ENCODE results near the gene DNAI4. TPM values are rescaled to one million over a fixed set of nuclear protein-coding genes. Genes with fewer than 3 reads are reported as not detected.

The DNAI4 gene
- total RNA-seq, 1 experiment from 2014 or later, result 7.2 TPM

DNA sequence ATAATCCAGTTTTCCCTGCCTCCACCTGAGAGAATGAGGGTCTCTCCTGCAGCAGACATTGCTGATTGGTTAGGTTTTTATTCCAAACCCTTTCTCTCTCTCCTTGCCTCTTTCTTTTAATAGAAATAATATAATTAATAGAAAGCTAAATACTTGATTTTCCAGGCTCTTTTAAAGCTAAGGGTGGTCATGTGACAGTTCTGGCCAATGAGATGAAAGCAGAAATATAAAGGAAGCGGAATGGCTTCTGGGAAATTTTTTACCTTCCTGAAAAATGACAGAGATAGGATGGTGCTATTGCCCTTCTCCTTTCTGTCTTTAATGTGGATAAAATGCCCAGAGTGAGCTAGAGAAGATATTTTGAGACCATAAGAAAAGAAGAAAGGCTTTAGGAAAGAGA is 35.6 kb downstream of the DNAI4 start:
- Histone ChIP-seq H3K4me3 (ENCODE audit: low read depth in 2 of 2, low read length in 2 of 2) (no peak overlapping the region), H3K9me3 (ENCODE audit: control insufficient read depth, insufficient read depth, low read depth, low read length) (no peaks in the 10 kb centered on the region), H3K27ac (ENCODE audit: low read length) (no peak overlapping the region), H3K36me3 (ENCODE audit: control insufficient read depth, insufficient read depth, low read length) (no peaks in the 10 kb centered on the region), H3K27me3 (ENCODE audit: control insufficient read depth, insufficient read depth, low read length) (no peaks in the 10 kb centered on the region), H3K4me1 (ENCODE audit: control insufficient read depth, insufficient read depth, low read length) (no peaks in the 10 kb centered on the region)
- TF ChIP-seq, protein P1, sequence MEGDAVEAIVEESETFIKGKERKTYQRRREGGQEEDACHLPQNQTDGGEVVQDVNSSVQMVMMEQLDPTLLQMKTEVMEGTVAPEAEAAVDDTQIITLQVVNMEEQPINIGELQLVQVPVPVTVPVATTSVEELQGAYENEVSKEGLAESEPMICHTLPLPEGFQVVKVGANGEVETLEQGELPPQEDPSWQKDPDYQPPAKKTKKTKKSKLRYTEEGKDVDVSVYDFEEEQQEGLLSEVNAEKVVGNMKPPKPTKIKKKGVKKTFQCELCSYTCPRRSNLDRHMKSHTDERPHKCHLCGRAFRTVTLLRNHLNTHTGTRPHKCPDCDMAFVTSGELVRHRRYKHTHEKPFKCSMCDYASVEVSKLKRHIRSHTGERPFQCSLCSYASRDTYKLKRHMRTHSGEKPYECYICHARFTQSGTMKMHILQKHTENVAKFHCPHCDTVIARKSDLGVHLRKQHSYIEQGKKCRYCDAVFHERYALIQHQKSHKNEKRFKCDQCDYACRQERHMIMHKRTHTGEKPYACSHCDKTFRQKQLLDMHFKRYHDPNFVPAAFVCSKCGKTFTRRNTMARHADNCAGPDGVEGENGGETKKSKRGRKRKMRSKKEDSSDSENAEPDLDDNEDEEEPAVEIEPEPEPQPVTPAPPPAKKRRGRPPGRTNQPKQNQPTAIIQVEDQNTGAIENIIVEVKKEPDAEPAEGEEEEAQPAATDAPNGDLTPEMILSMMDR (IDR thresholded peaks at IDR 0.05), result no peak
- TF ChIP-seq TCF7L2 (IDR thresholded peaks at IDR 0.05; ENCODE audit: low read depth, low read length) (no peak), POLR2AphosphoS5 (IDR thresholded peaks at IDR 0.05; ENCODE audit: low read depth, low read length) (no peak), SIN3A (IDR thresholded peaks at IDR 0.05; ENCODE audit: borderline replicate concordance, insufficient read depth, low read depth, low read length) (no peak)
- TF ChIP-seq, protein P2, sequence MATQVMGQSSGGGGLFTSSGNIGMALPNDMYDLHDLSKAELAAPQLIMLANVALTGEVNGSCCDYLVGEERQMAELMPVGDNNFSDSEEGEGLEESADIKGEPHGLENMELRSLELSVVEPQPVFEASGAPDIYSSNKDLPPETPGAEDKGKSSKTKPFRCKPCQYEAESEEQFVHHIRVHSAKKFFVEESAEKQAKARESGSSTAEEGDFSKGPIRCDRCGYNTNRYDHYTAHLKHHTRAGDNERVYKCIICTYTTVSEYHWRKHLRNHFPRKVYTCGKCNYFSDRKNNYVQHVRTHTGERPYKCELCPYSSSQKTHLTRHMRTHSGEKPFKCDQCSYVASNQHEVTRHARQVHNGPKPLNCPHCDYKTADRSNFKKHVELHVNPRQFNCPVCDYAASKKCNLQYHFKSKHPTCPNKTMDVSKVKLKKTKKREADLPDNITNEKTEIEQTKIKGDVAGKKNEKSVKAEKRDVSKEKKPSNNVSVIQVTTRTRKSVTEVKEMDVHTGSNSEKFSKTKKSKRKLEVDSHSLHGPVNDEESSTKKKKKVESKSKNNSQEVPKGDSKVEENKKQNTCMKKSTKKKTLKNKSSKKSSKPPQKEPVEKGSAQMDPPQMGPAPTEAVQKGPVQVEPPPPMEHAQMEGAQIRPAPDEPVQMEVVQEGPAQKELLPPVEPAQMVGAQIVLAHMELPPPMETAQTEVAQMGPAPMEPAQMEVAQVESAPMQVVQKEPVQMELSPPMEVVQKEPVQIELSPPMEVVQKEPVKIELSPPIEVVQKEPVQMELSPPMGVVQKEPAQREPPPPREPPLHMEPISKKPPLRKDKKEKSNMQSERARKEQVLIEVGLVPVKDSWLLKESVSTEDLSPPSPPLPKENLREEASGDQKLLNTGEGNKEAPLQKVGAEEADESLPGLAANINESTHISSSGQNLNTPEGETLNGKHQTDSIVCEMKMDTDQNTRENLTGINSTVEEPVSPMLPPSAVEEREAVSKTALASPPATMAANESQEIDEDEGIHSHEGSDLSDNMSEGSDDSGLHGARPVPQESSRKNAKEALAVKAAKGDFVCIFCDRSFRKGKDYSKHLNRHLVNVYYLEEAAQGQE (IDR thresholded peaks at IDR 0.05; ENCODE audit: insufficient read depth in 1 of 2, low read depth in 2 of 2, low read length in 1 of 2), result no peak
- in situ Hi-C loops (cut with HindIII; ENCODE audit: low pct_unique_long_range_greater_than_20kb, low sequenced_read_pairs), result no loop called here
- POLR2A ChIA-PET, result no interaction called here
- ATAC-seq (no peak), DNase-seq (ENCODE audit: low read depth, low spot score) (no peak)
- intact Hi-C loops (cut with micrococcal nuclease; ENCODE audit: unreplicated experiment), result no loop called here
- CTCF ChIA-PET, result no interaction called here
- no TSS peak for BruUV-seq (replicated peaks)

- intact Hi-C loops (cut with micrococcal nuclease; ENCODE audit: unreplicated experiment), result no loop called here
- no peak overlapping the region for H3K4me3 ChIP-seq (ENCODE audit: low read depth in 2 of 2, low read length in 2 of 2)
- ATAC-seq, result no peak
- no peaks in the 10 kb centered on the region; the same call in 1 of the 2 replicates for H3K9me3 ChIP-seq (ENCODE audit: control insufficient read depth, insufficient read depth, low read depth, low read length)
- CTCF ChIA-PET, result no interaction called here
- no TSS peak for BruUV-seq (replicated peaks)
- H3K27ac ChIP-seq (ENCODE audit: low read length), result no peak overlapping the region
- POLR2A ChIA-PET, result no interaction called here
- H3K36me3 ChIP-seq (ENCODE audit: control insufficient read depth, insufficient read depth, low read length), result no peaks in the 10 kb centered on the region
- H3K4me1 ChIP-seq (ENCODE audit: control insufficient read depth, insufficient read depth, low read length), result no peaks in the 10 kb centered on the region
- H3K27me3 ChIP-seq (ENCODE audit: control insufficient read depth, insufficient read depth, low read length), result no peaks in the 10 kb centered on the region
- TF ChIP-seq SIN3A (IDR thresholded peaks at IDR 0.05; ENCODE audit: borderline replicate concordance, insufficient read depth, low read depth, low read length) (no peak), POLR2AphosphoS5 (IDR thresholded peaks at IDR 0.05; ENCODE audit: low read depth, low read length) (no peak), TCF7L2 (IDR thresholded peaks at IDR 0.05; ENCODE audit: low read depth, low read length) (no peak)
- TF ChIP-seq, protein P1 (IDR thresholded peaks at IDR 0.05), result no peak
- TF ChIP-seq, protein P2 (IDR thresholded peaks at IDR 0.05; ENCODE audit: insufficient read depth in 1 of 2, low read depth in 2 of 2, low read length in 1 of 2), result no peak
- DNase-seq (ENCODE audit: low read depth, low spot score), result no peak
- in situ Hi-C loops (cut with HindIII; ENCODE audit: low pct_unique_long_range_greater_than_20kb, low sequenced_read_pairs), result no loop called here
Measured at GRCh38 chr1:66876664-66877063, 48.0 kb downstream of the DNAI4 start.

All from Panc1 (cell line).